ENCODE results near the gene NOCT.

The NOCT gene

GRCh38 chr4:139092271-139092670 lies 76.7 kb downstream of the NOCT start:
- Histone ChIP-seq H3K4me3 (no peak overlapping the region), H3K27ac (no peak overlapping the region)

Measured in skin epidermis (tissue), 12 donors.